ENCODE measurements around the gene WDR27.
"Not testable (repeated sequence)": the region's sequence is repeated elsewhere in the genome, so short reads cannot be mapped to it uniquely, and the experiment has no call there.

WDR27 gene

GRCh38 chr6:169620171-169621130 lies 81.4 kb downstream of the WDR27 start:
- Mint-ChIP-seq H3K27me3 (ENCODE audit: low read depth, poor library complexity) (peaks cover 3% of the 10 kb centered on the region), H3K27ac (no peak overlapping the region), H3K36me3 (ENCODE audit: low read depth) (peaks cover 54% of the 10 kb centered on the region), H3K9me3 (peaks cover 22% of the 10 kb centered on the region), H3K4me1 (peaks cover 29% of the 10 kb centered on the region), H3K4me3 (no peak overlapping the region)
- DNase-seq = no peak
- TF ChIP-seq CTCF (IDR thresholded peaks at IDR 0.05) = no peak

GRCh38 chr6:169619650-169620049 lies 82.2 kb downstream of the WDR27 start:
- Mint-ChIP-seq H3K4me1 (peaks cover 29% of the 10 kb centered on the region), H3K9me3 (peaks cover 24% of the 10 kb centered on the region), H3K4me3 (no peak overlapping the region), H3K36me3 (ENCODE audit: low read depth) (peaks cover 54% of the 10 kb centered on the region), H3K27ac (no peak overlapping the region), H3K27me3 (ENCODE audit: low read depth, poor library complexity) (peaks cover 2% of the 10 kb centered on the region)
- no peak for TF ChIP-seq CTCF (IDR thresholded peaks at IDR 0.05)
- no peak for DNase-seq

- no peaks in the 10 kb centered on the region for H3K27me3 Mint-ChIP-seq (ENCODE audit: low read depth, poor library complexity)
- H3K4me3 Mint-ChIP-seq = no peak overlapping the region
- no peak overlapping the region for H3K27ac Mint-ChIP-seq
- H3K36me3 Mint-ChIP-seq (ENCODE audit: low read depth) = peaks cover 46% of the 10 kb centered on the region
- H3K9me3 Mint-ChIP-seq = peaks cover 19% of the 10 kb centered on the region
- TF ChIP-seq CTCF (IDR thresholded peaks at IDR 0.05) = no peak
- DNase-seq = no peak
- peaks cover 29% of the 10 kb centered on the region for H3K4me1 Mint-ChIP-seq
Observed at GRCh38 chr6:169618526-169619490, 83.0 kb downstream of the WDR27 start.

- no peak overlapping the region for H3K27ac Mint-ChIP-seq
- no peak overlapping the region for H3K4me3 Mint-ChIP-seq
Observed at GRCh38 chr6:169617562-169617961, 84.3 kb downstream of the WDR27 start.

GRCh38 chr6:169608609-169609008 lies 93.2 kb downstream of the WDR27 start:
- H3K4me3 Mint-ChIP-seq; H3K27ac Mint-ChIP-seq; H3K4me1 Mint-ChIP-seq; H3K27me3 Mint-ChIP-seq (ENCODE audit: low read depth, poor library complexity); DNase-seq: not testable (repeated sequence)
- H3K9me3 Mint-ChIP-seq = peaks cover 13% of the 10 kb centered on the region
- peaks cover 69% of the 10 kb centered on the region for H3K36me3 Mint-ChIP-seq (ENCODE audit: low read depth)

More at GRCh38 chr6:169617562-169617961, 84.3 kb downstream of the WDR27 start:
- H3K36me3 Mint-ChIP-seq (ENCODE audit: low read depth) = peaks cover 43% of the 10 kb centered on the region
- no peak for DNase-seq
- H3K27me3 Mint-ChIP-seq (ENCODE audit: low read depth, poor library complexity) = no peaks in the 10 kb centered on the region
- peaks cover 16% of the 10 kb centered on the region for H3K9me3 Mint-ChIP-seq
- peaks cover 27% of the 10 kb centered on the region for H3K4me1 Mint-ChIP-seq
- no peak for TF ChIP-seq CTCF (IDR thresholded peaks at IDR 0.05)

GRCh38 chr6:169604076-169604475 lies 97.8 kb downstream of the WDR27 start:
- no peak overlapping the region for H3K27ac Mint-ChIP-seq
- no peak overlapping the region for H3K4me3 Mint-ChIP-seq
- peaks cover 87% of the 10 kb centered on the region for H3K36me3 Mint-ChIP-seq (ENCODE audit: low read depth)
- no peak for TF ChIP-seq CTCF (IDR thresholded peaks at IDR 0.05)
- H3K9me3 Mint-ChIP-seq = peaks cover 37% of the 10 kb centered on the region
- no peak for DNase-seq
- H3K27me3 Mint-ChIP-seq (ENCODE audit: low read depth, poor library complexity) = no peaks in the 10 kb centered on the region
- no peaks in the 10 kb centered on the region for H3K4me1 Mint-ChIP-seq

- Mint-ChIP-seq H3K36me3 (ENCODE audit: low read depth) (peaks cover 88% of the 10 kb centered on the region), H3K9me3 (peaks cover 43% of the 10 kb centered on the region)
- not testable (repeated sequence) for DNase-seq; H3K27ac Mint-ChIP-seq; H3K27me3 Mint-ChIP-seq (ENCODE audit: low read depth, poor library complexity); H3K4me3 Mint-ChIP-seq; H3K4me1 Mint-ChIP-seq
Observed at GRCh38 chr6:169601129-169601528, 100.7 kb downstream of the WDR27 start.

Measured in nephron progenitor cell (in vitro differentiated cells).